ENCODE results near the gene SORBS1.

The SORBS1 gene

DNA sequence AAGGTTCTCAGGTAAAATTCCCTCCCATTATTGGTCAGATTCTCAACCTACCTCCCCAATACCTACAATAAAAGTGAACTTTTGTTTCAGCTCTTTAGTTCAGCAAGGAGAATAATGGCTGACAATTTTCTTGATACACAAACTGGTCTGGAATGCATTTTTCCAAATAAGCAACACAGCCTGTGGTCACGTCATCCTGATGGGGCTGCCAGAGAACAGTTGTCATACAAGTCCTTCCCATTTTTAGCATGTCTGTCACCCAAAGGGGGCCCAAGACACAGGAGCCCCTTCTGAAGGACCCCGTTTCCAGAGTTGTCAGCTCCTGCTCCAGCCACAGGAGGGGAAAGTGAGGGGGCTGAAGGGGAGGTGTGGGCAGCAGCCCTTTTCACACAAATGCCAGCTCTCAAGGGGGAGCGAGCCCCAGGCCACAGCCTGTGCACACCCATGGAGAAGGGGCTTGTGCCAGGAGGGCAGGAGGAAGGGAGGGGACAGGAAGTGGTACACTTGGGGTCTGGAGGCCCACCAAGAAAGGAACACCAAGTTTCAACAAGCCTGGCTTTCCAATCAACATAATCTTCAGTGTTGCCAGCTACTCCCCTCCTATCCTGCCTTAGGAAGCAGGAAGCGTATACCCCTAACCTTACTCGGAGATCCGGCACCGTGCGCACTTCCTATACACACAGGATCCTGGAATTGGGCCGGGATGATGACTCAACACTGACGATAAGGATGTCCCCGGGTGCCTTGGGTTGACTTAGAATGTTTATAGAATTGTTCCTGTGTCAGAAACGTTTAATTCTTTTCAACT lies 227.0 kb downstream of the SORBS1 start:
- no peak for DNase-seq

DNA sequence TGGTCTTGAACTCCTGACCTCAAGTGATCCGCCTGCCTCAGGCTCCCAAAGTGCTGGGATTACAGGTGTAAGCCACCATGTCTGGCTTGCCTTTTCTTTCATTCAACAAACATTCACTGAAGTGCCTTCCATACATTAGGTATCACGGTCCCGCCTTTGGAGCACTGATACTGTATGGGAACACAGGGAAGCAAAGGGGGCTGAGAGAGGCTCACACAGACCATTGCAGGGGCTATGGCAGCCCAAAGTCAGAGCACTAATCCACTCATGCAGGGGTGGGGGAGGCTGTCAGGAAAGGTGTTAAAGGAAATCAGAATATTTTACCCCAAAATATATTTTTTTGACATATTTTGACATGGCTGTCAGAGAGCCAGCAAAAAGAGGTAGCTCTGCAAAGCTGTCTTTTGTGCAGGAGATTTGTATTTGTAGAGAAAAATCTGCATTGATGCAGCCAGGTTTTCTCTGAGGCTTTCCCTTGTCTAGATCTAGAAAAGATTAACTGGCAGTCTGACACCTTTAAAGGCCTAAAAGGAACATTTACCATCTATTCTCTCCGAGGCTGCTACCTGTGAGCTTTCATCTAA lies 228.4 kb downstream of the SORBS1 start:
- no peak for DNase-seq

DNA sequence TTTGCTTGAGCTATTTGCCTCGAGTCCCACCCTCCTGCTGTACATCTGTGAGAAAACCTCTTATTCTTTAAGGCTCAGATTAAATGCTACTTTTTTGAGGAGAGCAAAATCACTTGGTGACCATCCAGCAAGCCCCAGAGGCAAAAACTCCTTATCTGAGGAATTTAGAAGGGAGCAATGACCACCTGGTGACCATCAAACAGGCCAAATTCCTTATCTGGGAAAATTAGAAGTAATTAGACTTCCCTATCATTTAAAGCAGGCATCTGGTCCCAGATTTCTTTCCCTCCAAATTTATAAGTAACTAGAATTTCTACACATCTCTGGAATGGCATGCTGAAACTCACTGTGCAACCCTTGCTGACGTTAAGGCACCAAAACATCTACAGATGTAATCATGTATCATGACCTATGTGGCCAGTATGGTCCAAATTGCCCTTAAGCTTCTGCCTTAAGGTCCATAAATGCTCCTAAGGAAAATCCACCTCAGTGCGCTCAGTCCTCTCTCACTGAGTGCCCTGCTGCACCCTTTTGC lies 229.5 kb downstream of the SORBS1 start:
- DNase-seq: no peak

DNA sequence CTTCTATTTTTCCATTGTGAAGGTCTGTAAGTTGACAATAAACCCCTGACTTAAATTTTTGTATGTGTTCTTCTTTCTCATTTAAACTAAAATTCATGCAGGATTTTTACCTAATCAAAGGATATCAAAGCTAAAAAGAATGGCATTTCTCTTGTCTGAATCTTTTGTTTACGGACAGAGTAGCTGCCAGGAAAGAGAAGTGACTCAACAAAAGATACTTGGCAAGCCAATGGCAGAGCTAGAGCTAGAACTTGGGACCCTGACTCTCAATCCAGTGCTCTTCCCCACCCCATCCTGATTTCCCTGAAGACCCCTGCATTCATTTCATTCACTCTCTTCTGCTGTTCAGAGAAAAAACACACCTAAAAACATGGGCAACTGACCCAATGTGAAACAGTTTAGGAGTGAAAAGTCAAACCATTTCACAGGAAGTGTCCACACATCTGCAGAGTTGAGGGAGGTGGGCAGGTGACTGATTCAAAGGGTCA lies 230.2 kb downstream of the SORBS1 start:
- DNase-seq: no peak

DNA sequence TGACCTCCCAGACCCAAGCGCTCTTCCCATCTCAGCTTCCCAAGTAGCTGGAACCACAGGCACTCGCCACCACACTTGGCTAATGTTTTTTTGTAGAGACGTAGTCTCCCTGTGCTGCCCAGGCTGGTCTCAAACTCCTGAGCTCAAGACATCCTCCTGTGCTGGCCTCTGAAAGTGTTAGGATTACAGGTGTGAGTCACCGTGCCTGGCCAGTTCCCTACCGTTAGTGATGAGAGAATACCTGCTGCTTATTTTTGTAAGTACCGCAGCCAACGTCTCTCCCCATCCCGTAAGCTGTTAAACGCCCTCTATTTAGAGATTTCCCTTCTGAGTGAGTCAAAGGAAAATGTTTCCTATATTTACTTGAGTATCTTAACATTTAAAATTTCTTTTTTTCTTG lies 231.9 kb downstream of the SORBS1 start:
- no peak for DNase-seq

DNA sequence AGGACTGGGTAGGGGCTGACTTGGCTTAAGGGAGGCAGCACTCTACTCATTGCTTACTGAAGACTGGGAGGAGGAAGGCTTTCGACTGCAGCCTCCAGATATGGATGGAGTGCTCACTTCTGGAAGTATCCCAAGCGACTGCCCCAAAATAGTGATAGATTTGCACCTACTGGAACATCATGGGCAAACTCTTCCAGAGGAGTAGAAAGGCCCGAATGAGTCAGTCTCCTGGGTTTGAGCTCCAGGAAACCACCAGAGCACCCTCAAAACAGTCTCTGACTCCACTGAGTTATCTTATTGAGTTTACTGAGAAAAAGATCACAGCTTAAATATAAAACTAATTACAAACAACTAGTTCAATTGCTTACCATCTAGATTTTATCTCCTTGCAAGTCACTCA lies 233.2 kb downstream of the SORBS1 start:
- DNase-seq: no peak

DNA sequence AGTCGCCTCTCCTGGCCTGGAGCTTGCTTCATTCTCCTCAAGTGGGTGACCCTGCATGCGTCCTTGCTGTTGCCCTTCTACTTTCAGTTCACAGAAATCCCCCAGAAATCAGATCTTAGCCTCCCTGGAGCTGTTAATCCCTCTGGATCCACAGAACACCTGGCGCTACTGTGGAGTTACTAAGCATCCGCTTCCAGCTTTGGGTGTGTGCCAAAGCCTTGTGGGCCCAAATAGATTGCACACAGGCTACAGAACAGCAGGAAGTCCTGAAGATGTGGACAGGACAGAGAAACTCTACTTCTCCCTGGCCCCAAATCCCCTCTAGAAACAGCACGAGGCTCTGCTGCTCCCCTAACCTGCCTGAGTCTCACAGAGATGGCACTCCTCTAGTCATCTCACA lies 233.8 kb downstream of the SORBS1 start:
- no peak for DNase-seq

DNA sequence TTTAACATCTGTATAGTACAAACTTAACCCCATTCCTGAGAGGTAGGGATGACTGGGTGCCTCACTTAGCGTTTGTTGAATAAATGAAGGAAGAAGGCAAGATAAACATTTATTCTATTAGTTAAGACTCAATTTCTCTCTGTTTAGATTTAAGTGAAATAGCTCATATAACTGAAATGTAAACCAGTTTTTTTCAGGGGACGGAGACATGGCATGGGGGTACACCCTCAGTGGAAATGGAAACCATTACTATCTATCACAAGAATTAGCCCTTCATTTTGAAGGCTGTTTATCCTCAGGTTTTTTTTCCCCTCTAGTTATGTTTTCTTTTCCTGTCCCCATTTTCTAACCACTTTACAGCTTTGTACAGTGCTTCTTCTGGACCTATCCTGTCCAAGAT lies 234.8 kb downstream of the SORBS1 start:
- no peak for DNase-seq

DNA sequence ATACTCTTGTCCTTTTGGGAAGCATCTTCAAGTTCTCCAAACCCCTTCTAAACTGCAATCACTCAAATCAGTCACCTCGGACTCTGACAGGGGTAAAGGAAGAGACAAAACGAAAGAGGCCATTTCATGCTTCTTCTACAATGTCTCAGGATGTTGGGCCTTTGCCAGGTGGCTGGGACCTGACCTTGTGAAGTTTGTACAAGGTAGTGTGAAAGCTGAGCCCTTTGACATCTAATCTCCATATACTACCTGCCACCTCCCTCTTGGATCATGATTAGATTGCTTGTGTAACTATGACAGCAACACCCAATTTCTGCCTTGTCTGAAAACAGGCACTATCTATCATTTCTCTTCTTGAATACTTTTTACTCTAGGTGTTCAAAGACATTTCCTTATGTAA lies 235.3 kb downstream of the SORBS1 start:
- DNase-seq: no peak

DNA sequence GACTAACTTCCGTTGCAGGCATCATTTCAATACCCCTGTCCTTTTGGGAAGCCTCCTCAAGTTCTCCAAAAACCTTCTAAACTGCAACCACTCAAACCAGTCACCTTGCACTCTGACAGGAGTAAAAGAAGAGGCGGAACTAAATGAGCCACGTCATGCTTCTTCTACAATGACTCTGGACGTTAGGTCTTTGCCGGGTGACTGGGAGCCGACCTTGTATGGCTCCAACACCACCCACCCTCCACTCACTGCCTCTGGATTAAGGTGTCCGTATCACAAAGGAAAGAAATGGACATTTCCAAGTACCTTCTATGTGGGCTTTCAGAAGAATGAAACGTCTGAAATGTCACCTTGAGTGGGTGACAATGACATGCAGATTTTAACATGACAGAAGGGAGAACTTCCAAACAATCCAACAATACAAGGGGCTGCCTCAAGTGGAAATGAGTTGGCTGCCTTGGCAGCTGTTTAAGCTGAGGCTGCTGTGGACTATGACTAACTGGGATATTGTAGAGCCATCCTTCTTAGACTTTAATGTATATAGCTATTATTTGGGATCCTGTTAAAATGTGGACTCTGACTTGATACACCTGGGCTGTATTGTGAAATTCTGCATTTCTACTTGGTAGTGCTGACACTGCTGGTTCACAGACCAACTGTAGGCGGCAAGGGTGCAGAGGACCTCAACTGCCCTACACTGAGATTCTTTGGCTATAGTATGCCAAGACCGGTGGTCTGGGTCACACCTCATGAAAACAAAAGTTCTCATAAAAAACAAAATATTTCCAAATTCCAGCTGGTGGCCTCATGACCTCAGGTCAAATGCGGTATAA lies 236.5 kb downstream of the SORBS1 start:
- DNase-seq: no peak

DNA sequence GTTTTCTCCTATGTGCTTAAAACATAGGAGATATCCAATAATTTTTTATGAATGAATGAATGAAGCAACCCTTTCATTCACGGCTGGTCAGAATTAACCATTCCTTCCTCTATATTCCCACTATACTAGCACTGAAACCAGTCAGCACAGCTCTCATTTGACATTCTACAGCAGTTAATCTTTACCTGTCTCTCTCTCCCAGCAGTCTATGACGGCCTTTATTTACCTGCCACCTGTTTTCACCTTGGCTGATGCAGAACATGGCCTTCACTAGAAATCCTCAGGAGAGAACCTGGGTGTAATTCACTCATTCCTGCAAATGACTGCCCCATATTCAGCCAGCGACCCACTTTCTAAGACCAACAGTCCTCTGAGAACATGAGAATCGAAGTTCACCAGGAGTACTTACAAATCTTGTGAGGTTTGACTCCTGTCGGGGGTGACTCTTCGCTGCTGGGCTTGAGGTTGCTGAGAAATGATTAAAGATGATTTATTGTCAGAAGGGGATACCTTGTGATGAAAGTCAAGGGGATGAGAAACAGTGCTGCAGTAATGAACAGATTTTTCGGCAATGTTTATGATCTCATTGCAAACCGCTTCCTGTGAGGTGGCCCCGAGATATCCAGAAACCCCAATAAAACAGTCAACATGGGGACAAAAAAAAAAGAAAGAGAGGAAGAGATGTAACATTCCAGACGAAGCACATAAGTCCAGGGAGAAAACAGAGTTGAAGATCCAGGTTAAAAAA lies 239.4 kb downstream of the SORBS1 start:
- DNase-seq: no peak

DNA sequence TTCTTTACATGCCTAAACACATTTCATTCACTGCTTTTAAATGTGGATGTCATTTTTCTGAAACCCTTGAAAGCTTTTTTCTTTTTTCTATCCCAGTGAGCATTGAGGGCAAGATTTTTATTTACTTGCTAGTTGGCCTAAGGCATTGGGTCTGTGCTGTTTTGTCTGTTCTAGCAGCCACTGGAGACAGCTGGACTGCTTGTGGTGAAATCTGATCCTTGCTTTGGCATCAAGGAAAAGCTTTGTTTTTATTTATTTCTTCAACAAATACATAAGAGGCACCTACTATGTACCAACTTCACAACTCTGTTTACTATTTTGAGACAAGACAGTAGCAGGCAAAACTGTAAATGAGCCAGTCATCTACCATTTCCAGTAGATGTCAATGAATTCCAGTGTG lies 241.9 kb downstream of the SORBS1 start:
- DNase-seq: no peak

DNA sequence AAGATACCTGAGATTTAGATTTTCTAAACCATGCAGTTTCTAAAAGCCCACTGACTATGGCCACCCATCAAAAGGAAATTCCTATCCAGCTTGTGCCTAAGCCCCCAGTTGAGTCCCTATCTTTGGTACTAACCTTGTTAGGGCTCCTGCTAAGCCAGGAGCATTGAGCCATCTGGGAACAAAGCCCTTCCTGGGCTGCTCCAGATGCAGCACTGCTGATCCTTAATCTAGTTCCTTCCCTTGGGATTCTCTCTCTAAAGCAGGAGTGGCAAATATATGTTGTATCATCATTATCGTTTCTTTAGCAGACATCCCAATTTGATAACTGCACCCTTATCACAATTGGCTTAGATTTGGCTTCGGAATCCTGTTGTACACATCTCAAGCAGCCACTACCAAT lies 245.7 kb downstream of the SORBS1 start:
- DNase-seq: no peak

DNA sequence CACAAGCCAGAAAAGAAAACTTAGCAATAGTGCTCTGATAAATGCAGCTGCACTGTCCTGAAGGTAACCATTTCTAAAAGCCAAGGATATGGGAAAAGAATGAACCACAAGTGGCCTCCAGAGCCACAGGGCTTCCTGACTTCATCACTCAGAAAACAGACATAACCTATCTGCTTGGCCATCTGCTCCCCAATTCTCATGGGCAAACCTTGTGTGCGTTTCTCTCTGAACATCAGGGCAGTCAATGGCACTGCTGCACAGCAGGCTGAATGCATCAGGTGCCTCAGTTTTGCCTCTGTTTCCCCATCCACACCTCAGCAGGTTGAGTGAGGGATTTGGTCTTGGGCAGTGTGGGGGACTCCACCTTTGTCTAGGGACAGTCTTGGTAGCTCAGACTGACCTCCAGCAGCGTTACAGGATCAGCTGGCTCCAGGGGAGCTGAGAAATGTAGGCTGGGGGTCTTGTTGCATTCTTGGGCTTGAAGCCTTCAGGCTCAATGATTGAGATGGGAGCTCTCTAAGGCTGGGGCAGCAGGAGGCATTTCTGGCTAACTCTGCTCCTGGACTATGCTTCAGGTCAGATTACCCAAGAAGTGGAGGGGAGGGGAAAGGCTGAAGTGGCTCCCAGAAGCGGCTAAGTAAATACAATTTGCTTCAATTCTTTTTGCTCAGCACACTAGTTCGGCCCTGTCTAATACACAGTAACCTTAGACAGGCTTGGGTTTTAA lies 246.8 kb downstream of the SORBS1 start:
- DNase-seq: no peak

DNA sequence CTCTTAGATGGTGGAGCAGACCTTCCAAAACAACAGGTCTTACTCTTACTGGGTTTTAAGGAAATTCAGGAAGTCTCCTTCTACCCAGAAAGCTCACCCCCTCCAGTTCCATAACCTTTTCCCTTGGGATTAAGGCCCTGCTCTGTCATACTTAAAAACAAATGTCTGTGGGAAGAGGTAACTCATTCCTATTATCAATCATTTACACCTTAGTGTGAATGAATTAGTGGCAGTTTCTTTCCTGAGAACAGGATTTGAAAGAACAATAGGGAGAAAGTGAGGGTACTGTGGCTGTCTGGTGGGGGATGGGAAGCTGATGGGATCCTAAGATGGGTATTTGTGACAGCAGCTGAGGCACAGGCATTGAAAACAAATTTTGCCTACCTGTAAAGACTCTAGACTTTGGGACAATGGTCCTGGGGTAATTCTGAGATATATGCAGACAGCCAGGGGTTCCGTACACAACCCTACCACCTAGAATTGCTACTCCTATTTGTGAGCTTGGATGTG lies 248.1 kb downstream of the SORBS1 start:
- DNase-seq: no peak

DNA sequence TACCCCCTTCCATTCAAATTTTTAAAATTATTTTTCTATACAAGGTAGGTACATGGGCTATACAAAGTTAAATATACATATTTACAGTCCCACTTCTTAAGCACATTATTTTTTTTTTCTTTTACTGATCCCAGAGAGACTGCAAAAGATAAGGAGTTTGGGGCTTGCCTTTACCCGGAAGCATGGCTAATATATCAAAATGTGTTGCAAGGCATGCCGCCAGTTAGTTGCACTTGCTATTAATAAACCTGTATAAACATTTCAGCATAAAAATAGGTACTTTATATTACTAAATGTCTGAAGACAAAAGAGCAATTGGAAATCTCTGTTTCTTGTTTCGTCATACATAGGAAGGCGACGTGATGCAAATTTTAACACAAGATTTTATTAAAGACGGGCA lies 248.9 kb downstream of the SORBS1 start:
- DNase-seq: no peak

DNA sequence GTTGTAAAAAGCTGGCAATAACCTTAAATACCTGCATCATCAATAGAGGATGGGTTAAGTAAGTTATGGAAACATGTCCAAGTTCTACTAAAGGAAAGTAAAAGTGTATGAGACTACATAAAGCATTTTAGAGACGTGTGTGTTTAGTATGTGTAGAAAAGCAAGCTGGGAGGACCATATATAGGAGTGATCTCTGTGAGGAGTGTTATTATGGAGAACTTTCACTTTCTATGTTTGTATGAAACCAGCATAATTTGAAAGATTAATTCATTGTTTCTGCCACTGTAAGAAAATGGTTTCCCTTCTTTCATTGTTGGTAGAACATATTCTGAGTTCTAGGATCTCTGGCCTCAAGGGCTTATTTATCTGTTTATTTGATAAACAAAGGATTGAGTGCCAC lies 251.2 kb downstream of the SORBS1 start:
- DNase-seq: no peak

DNA sequence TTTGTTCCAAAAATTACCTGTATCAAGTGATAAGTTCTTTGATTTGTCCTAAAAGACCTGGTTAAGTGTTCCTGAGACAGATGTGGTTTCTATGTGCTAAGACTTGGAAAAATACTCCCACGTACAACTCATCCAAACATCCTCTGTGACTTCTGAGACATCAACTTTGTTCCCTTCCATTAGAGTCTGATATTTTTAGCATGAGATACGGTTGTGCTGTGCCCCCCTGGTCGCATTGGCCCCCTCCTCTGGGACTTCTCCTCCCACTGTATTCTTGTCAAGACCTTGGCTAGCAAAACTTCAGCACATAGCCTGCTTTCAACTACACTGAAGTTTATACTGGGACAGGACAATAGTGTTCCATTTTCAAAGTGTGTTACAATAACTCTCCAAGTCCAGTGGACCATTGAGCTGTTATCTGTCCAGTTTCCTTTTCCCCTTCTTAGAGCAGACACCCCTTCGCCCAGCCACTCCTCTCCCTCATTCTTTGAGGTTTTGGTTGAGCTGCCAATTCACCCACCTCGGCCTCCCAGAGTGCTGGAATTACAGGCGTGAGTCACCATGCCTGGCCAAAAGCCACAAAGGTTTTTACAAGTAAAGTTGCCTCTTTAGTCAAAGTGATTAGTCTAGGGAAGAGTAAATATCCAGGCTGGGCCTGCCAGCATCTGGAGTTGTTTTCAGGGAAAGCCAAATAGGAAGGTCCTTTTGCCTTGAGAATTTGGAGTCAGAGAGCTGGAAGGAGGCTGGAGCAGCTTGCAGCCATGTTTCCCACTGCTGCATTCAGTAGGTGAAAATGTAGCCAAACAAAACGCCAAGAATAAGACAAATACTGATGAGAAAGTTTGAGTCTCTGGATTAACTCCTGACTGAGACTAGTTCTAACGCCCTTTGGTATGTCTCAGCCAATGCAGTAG lies 252.5 kb downstream of the SORBS1 start:
- DNase-seq: no peak

DNA sequence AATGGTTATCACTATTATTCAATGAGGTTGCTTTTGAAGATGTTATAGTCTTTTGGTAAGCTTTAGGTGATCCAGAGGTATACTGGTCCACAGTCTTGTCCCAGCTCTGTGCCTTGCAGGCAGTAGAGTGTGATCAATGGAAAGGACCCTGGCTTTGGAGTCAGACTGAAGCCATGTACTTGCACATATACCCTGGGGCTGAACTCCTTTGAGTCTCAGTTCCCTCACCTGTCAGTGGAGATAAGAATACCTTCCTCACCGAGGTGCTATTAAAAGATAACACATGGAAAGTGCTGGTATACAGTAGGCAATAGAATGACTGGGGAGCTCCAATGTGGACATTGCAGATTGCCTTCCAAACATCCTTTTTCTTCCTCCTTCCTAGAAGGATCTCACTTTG lies 254.3 kb downstream of the SORBS1 start:
- no peak for DNase-seq

DNA sequence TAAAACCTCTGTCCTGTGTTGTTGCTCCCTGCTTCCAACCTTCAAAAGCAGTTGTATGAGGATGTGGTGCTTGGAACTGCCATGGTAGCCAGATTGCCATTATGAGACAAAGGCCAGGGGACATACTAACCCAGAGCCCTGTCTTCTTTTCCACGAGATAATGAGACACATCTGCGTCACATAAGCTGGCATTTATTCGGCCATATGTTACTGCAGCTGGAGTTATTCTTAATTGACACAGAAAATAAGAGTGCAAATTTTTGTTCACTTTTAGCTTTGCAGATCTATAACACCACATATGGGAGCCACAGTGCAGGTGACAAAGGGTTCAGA lies 254.9 kb downstream of the SORBS1 start:
- no peak for DNase-seq

All from activated CD8-positive, alpha-beta memory T cell treated with anti-CD3 and anti-CD28 coated beads for 24 hours (primary cell).